ENCODE measurements around the gene GALNT9.

Gene GALNT9

GRCh38 chr12:132187646-132188450 is 141.5 kb downstream of the GALNT9 start:
- Mint-ChIP-seq H3K4me1 (peaks cover 49% of the 10 kb centered on the region), H3K9me3 (peaks cover 3% of the 10 kb centered on the region), H3K36me3 (no peaks in the 10 kb centered on the region), H3K4me3 (peak overlapping the region; percentile 94), H3K27ac (no peak overlapping the region)
- no peak for DNase-seq (ENCODE audit: low spot score in 2 of 2)
- no peak for ATAC-seq

DNA sequence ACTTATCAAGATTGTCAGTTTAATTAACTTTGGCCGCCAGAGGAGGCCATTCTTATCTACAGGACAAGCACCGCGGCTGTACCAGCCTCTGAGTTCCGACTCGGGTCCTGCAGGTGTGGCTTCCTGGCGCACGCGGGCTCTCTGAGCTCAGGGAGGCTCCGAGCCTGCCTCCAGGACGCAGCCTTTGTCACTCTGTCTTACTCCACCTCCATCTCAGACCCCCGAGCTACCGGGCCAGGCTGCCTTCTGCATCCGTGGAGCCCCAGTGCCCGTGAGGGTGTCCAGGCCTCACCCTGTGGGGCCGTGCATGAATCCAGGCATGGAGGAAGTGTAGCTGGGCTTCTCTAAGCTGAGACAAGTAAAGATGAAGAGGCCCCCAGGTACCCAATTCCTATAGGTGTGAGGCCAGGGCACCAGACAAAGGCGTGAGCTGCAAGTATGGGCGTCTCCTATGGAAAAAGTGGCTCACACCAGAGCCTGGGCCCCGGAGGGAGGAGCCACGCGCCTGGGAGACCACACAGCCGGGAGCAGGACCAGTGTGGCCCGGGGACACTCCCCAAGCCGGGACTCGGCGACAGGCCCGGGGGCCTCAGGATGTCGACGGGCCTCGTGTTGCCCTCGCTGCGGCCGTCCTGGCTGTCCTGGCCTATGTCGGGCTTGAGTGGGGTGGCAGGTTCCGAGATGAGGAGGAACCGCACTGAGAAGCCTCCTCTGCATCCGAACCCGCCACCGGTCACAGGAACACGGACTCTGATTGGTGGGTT is 142.3 kb downstream of the GALNT9 start:
- Mint-ChIP-seq H3K27ac (peak overlapping the region; percentile 93), H3K36me3 (no peaks in the 10 kb centered on the region), H3K4me3 (peak overlapping the region; percentile 94), H3K4me1 (peaks cover 49% of the 10 kb centered on the region), H3K9me3 (peaks cover 3% of the 10 kb centered on the region)
- DNase-seq (ENCODE audit: low spot score in 2 of 2) = no peak
- ATAC-seq = no peak

DNA sequence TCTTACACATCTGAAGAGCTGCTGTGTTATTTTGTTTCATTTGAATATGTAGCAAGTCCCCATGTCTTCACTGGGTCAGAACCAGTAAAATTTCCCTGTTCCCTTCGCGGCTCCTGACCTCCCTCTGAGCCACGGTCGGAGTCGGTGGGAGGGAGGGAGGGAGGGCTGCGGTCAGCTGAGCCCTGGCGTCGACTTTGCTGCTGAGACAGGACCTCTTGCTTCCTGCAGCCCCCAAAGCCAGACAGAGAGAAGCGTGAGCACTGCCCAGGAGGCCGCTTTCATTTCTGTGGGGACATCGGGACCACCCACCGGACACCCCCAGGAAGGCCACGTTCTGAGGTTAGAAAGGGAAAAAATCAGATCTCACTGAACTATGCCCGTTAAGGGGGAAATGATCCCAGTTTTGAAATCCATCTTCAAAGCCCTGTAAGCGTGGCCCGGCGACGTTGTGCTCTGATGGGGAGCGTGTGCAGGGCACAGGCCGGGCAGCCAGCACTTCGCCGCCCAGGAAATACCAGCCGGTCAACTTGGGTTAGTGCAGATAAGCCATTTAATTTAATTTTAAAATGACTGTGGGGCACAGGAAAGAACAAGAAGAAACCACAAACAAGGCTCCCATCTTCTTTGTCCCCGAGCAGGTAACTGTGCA is 143.1 kb downstream of the GALNT9 start:
- Mint-ChIP-seq H3K36me3 (no peaks in the 10 kb centered on the region), H3K4me3 (peak overlapping the region; percentile 94), H3K9me3 (peaks cover 3% of the 10 kb centered on the region), H3K4me1 (peaks cover 55% of the 10 kb centered on the region), H3K27ac (peak overlapping the region; percentile 93)
- no peak for ATAC-seq
- no peak for DNase-seq (ENCODE audit: low spot score in 2 of 2)

- DNase-seq (ENCODE audit: low spot score in 2 of 2) (no peak), ATAC-seq (no peak)
- Mint-ChIP-seq H3K27ac (peak overlapping the region; percentile 93), H3K4me3 (peak overlapping the region; percentile 94), H3K36me3 (no peaks in the 10 kb centered on the region), H3K9me3 (peaks cover 3% of the 10 kb centered on the region), H3K4me1 (peaks cover 55% of the 10 kb centered on the region)
Observed at GRCh38 chr12:132185705-132186104, 143.7 kb downstream of the GALNT9 start.

GRCh38 chr12:132182711-132183365 is 146.6 kb downstream of the GALNT9 start:
- no peaks in the 10 kb centered on the region for H3K36me3 Mint-ChIP-seq
- H3K4me3 Mint-ChIP-seq = no peak overlapping the region
- no peak for ATAC-seq
- H3K9me3 Mint-ChIP-seq = peaks cover 3% of the 10 kb centered on the region
- DNase-seq (ENCODE audit: low spot score in 2 of 2) = no peak
- no peak overlapping the region for H3K27ac Mint-ChIP-seq
- peaks cover 46% of the 10 kb centered on the region for H3K4me1 Mint-ChIP-seq

- Mint-ChIP-seq H3K4me1 (peaks cover 40% of the 10 kb centered on the region), H3K4me3 (no peak overlapping the region), H3K9me3 (peaks cover 3% of the 10 kb centered on the region), H3K27ac (no peak overlapping the region), H3K36me3 (no peaks in the 10 kb centered on the region)
- no peak for DNase-seq (ENCODE audit: low spot score in 2 of 2)
- ATAC-seq = no peak
Observed at GRCh38 chr12:132182206-132182710, 147.1 kb downstream of the GALNT9 start.

DNA sequence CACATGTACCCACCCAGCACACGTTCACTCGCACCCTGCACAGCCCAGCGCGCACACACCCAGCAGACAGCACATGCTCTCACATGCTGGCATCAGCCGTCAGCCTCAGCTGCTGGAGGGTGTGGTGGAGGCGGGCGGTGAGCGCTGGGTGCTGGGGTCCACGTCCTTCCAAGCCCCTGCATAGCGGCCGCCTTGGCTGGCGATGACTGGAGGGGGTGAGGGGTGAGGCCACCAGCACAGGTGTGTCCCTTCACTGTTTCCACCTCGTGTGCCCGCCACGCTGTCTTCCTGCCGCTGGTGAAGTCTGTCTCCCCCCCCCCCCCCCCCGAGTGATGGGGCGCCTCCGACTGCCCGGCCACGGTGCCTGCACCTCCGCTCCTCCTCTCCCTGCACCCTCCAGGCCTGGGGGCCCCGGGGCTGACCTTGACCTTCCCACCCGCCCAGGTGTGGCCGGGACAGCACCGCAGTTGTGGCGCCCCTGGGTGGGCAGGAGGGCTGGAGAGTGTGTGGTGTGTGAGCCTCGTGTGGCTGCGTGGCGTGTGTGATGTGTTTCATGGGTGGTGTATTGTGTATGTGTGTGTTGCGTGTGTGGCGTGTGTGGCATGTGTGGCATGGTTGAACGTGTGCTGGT is 147.7 kb downstream of the GALNT9 start:
- ATAC-seq = no peak
- no peak overlapping the region for H3K27ac Mint-ChIP-seq
- H3K4me1 Mint-ChIP-seq = peaks cover 34% of the 10 kb centered on the region

GRCh38 chr12:132180648-132181546 is 148.5 kb downstream of the GALNT9 start:
- H3K4me1 Mint-ChIP-seq = peaks cover 27% of the 10 kb centered on the region
- H3K27ac Mint-ChIP-seq = no peak overlapping the region
- H3K9me3 Mint-ChIP-seq = peaks cover 3% of the 10 kb centered on the region

More for the DNA sequence above, 147.7 kb downstream of the GALNT9 start:
- no peak for DNase-seq (ENCODE audit: low spot score in 2 of 2)
- peaks cover 3% of the 10 kb centered on the region for H3K9me3 Mint-ChIP-seq
- H3K36me3 Mint-ChIP-seq = no peaks in the 10 kb centered on the region
- H3K4me3 Mint-ChIP-seq = no peak overlapping the region

GRCh38 chr12:132179431-132180362 is 149.7 kb downstream of the GALNT9 start:
- Mint-ChIP-seq H3K36me3 (no peaks in the 10 kb centered on the region), H3K4me1 (peaks cover 19% of the 10 kb centered on the region), H3K27ac (no peak overlapping the region), H3K4me3 (no peak overlapping the region), H3K9me3 (no peaks in the 10 kb centered on the region)
- ATAC-seq (no peak), DNase-seq (ENCODE audit: low spot score in 2 of 2) (no peak)

More at GRCh38 chr12:132180648-132181546, 148.5 kb downstream of the GALNT9 start:
- DNase-seq (ENCODE audit: low spot score in 2 of 2) (no peak), ATAC-seq (no peak)
- Mint-ChIP-seq H3K4me3 (no peak overlapping the region), H3K36me3 (no peaks in the 10 kb centered on the region)

DNA sequence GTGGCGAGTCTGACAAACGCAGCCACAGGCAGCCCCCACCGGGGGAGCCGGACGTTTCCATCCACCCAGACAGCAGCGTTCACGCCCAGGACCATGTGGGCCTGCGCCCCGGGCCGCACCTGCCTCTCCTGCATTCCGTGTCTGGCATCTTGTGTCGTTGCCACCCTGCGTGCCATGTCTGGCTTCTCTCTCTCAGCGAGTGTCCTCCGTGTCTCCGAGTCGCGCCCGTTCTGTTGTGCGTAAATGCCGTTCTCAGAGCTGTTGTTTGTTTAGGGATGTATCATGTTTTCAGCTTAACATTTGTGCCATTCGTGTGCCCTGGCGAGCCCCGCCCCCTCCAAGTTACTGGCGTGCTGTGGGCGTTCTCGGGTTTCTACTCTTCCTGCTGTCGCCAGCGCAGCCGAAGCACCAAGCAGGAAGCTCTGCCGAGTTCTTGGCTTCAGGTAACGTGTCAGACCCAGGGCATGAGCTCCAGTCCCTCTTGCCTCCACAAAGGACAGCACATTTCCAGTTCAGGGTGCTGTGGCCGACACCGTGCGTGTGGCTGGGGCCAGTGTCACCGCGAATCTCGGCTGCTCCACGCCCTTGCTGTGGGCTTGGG is 150.5 kb downstream of the GALNT9 start:
- no peaks in the 10 kb centered on the region for H3K36me3 Mint-ChIP-seq
- H3K9me3 Mint-ChIP-seq = no peaks in the 10 kb centered on the region
- DNase-seq (ENCODE audit: low spot score in 2 of 2) = no peak
- peak overlapping the region; percentile 82 for H3K27ac Mint-ChIP-seq
- H3K4me3 Mint-ChIP-seq = peak overlapping the region; percentile 70
- H3K4me1 Mint-ChIP-seq = peaks cover 19% of the 10 kb centered on the region
- ATAC-seq = peak; percentile 56

- no peaks in the 10 kb centered on the region for H3K36me3 Mint-ChIP-seq
Observed at GRCh38 chr12:132178316-132178715, 151.1 kb downstream of the GALNT9 start.

GRCh38 chr12:132176920-132177551 is 152.4 kb downstream of the GALNT9 start:
- peaks cover 29% of the 10 kb centered on the region for H3K4me1 Mint-ChIP-seq
- H3K9me3 Mint-ChIP-seq = no peaks in the 10 kb centered on the region
- no peak for ATAC-seq
- no peak overlapping the region for H3K27ac Mint-ChIP-seq
- H3K36me3 Mint-ChIP-seq = no peaks in the 10 kb centered on the region
- H3K4me3 Mint-ChIP-seq = no peak overlapping the region
- DNase-seq (ENCODE audit: low spot score in 2 of 2) = no peak

More at GRCh38 chr12:132178316-132178715, 151.1 kb downstream of the GALNT9 start:
- H3K4me3 Mint-ChIP-seq = peak overlapping the region; percentile 70
- no peak for DNase-seq (ENCODE audit: low spot score in 2 of 2)
- peaks cover 21% of the 10 kb centered on the region for H3K4me1 Mint-ChIP-seq
- H3K9me3 Mint-ChIP-seq = no peaks in the 10 kb centered on the region
- no peak for ATAC-seq
- H3K27ac Mint-ChIP-seq = peak overlapping the region; percentile 82
